HepG2 (cell line): Measurements from ENCODE around the gene C2CD3. TPM values are rescaled to one million over a fixed set of nuclear protein-coding genes. Genes with fewer than 3 reads are reported as not detected.

Experiments
- AKAP8 ChIP-seq: sonication (generic); formaldehyde crosslinking; IDR thresholded peaks from 2 replicates; pipeline ENCODE4 v1.5.1; 2020; ENCODE audit warnings: mild to moderate bottlenecking, missing genetic modification reagents
- DZIP1 ChIP-seq: sonication (generic); formaldehyde crosslinking; IDR thresholded peaks from 2 replicates; pipeline ENCODE4 v1.5.0; 2020; ENCODE audit warnings: mild to moderate bottlenecking, missing genetic modification reagents
- HNRNPLL ChIP-seq: fragments of 200-400 bp; formaldehyde crosslinking; IDR thresholded peaks from 2 replicates; pipeline ENCODE4 v1.6.1; 2017; ENCODE audit warnings: mild to moderate bottlenecking, low read depth, low read length; ENCODE audit not compliant: poor library complexity, severe bottlenecking
- KDM4B ChIP-seq: sonication (generic); formaldehyde crosslinking; IDR thresholded peaks from 2 replicates; pipeline ENCODE4 v1.4.0; 2020; ENCODE audit warnings: missing genetic modification reagents
- MBD4 ChIP-seq: IDR thresholded peaks from 2 replicates; pipeline ENCODE4 v1.6.1; 2012; ENCODE audit warnings: low read length, inconsistent platforms, borderline replicate concordance
- SOX13 ChIP-seq, 3 experiments: fragments of 450-650 bp in 1 of 3; sonication (generic) in 1 of 3; formaldehyde crosslinking in 1 of 3; IDR thresholded peaks in 2 of 3; conservative IDR thresholded peaks in 1 of 3; 2 replicates each; pipeline versions ENCODE4 v1.5.0 to v1.6.1; 2016 to 2020; ENCODE audit warnings: antibody characterized with exemption in 1 of 3, mild to moderate bottlenecking in 1 of 3, missing compliant biosample characterization in 1 of 3, missing genetic modification reagents in 1 of 3, moderate library complexity in 1 of 3
- SRSF1 ChIP-seq: fragments of 200-400 bp; formaldehyde crosslinking; optimal IDR thresholded peaks from 2 replicates; pipeline ENCODE3; 2017; ENCODE audit warnings: mild to moderate bottlenecking, low read depth, low read length, moderate library complexity
- SRSF9 ChIP-seq: fragments of 200-400 bp; formaldehyde crosslinking; IDR thresholded peaks from 2 replicates; pipeline ENCODE4 v1.6.1; 2018; ENCODE audit warnings: borderline replicate concordance, mild to moderate bottlenecking, low read depth, low read length; ENCODE audit not compliant: insufficient read depth, poor library complexity, severe bottlenecking
- SSRP1 ChIP-seq: IDR thresholded peaks from 2 replicates; pipeline ENCODE4 v1.6.1; 2016; ENCODE audit warnings: control low read depth
- ZBTB37 ChIP-seq: sonication (generic); formaldehyde crosslinking; IDR thresholded peaks from 2 replicates; pipeline ENCODE4 v1.4.0; 2020; ENCODE audit warnings: mild to moderate bottlenecking, missing genetic modification reagents
- ZNF205 ChIP-seq: IDR thresholded peaks from 2 replicates; pipeline ENCODE4 v1.6.1; 2018; ENCODE audit warnings: missing biosample characterization, missing genetic modification reagents
- ZNF251 ChIP-seq: sonication (generic); formaldehyde crosslinking; IDR thresholded peaks from 2 replicates; pipeline ENCODE4 v1.9.0; 2021; ENCODE audit warnings: mild to moderate bottlenecking, missing genetic modification reagents
- ZNF34 ChIP-seq: sonication (generic); formaldehyde crosslinking; IDR thresholded peaks from 2 replicates; pipeline ENCODE4 v1.4.0; 2020; ENCODE audit warnings: mild to moderate bottlenecking, missing genetic modification reagents, borderline replicate concordance
- ZNF513 ChIP-seq: sonication (generic); formaldehyde crosslinking; conservative IDR thresholded peaks from 2 replicates; pipeline ENCODE4 v1.5.0; 2020; ENCODE audit warnings: missing genetic modification reagents
- ZNF570 ChIP-seq: sonication (generic); formaldehyde crosslinking; IDR thresholded peaks from 2 replicates; pipeline ENCODE4 v1.4.0; 2020; ENCODE audit warnings: mild to moderate bottlenecking, missing genetic modification reagents, borderline replicate concordance
- ZNF781 ChIP-seq: sonication (generic); formaldehyde crosslinking; IDR thresholded peaks from 2 replicates; pipeline ENCODE4 v1.5.1; 2020; ENCODE audit warnings: borderline replicate concordance, mild to moderate bottlenecking, missing genetic modification reagents; ENCODE audit errors: not compliant biosample characterization
- ZNF841 ChIP-seq: sonication (generic); formaldehyde crosslinking; IDR thresholded peaks from 2 replicates; pipeline ENCODE4 v1.8.1; 2023; ENCODE audit warnings: missing genetic modification reagents, borderline replicate concordance
- ZSCAN20 ChIP-seq: sonication (generic); formaldehyde crosslinking; IDR thresholded peaks from 2 replicates; pipeline ENCODE4 v1.4.0; 2020; ENCODE audit warnings: missing genetic modification reagents, mild to moderate bottlenecking, borderline replicate concordance
- ZSCAN31 ChIP-seq: sonication (generic); formaldehyde crosslinking; IDR thresholded peaks from 2 replicates; pipeline ENCODE4 v1.5.0; 2020; ENCODE audit warnings: low read depth, mild to moderate bottlenecking, missing genetic modification reagents
- polyA plus RNA-seq, 8 experiments: library from polyadenylated mRNA; depleted of rRNA in 3 of 8; stranded (reverse) in 7 of 8; unstranded in 1 of 8; fragments of >200 nt; fragmentation: Illumina TruSeq in 4 of 8; extraction: Trizol in 4 of 8; gene quantifications; 2 replicates each; pipeline versions ENCODE4 v1.2.1 to v1.2.3, GENCODE V29; 2011 to 2016; ENCODE audit warnings: low read depth in 4 of 8, missing spikeins in 1 of 8, mixed read lengths in 1 of 8; ENCODE audit not compliant: insufficient read depth in 1 of 8
- total RNA-seq, 5 experiments: library from RNA; depleted of rRNA; stranded (reverse); fragments of >200 nt; fragmentation: Illumina TruSeq; extraction: Trizol; gene quantifications; 2 replicates each; pipeline ENCODE4 v1.2.3, GENCODE V29; 2016; ENCODE audit warnings: low read depth in 1 of 5
- TF ChIP-seq, protein P1 (sequence below): sonication (generic); formaldehyde crosslinking; IDR thresholded peaks from 2 replicates; pipeline ENCODE4 v1.4.0; 2020; ENCODE audit warnings: missing genetic modification reagents, mild to moderate bottlenecking, borderline replicate concordance

The C2CD3 gene
- total and polyA plus RNA-seq, 2 of the 13 experiments (the other 11 are each of a cell fraction or from before 2014, with no cell fraction given) = 5.5 to 6.4 TPM

DNA sequence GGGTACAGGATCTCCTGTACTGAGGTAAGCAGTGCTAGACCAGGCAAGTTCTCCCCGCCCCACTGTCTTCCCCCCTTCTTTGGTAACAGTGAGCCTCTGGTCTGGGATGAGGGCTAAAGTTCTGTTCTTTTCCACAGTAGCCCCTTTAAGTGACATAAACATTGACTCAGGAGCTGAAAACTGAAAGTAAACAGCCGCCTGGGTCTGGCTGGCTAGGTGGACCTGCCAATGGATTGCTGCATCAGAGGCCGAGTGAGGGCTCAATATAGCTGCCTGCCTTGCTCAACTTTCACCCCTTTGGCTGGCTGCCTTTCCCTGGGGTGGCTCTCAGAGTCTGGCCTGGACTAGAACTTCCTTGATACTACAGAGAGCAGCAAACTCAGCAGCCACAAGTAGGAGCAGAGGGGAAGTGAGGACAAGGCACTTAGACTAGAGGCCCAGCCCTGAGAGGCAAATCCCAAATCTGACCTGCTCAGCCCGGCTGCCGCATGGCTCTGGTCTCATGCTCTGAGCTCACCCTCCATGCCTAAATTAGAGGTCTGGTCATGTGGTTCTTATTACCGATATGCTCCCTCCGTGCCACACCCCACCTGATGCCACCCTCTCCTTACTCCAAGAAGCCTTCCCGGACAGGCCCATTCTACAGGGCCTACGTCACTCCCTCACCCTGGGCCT lies 152.3 kb downstream of the C2CD3 start (continued):
- TF ChIP-seq, protein P1, sequence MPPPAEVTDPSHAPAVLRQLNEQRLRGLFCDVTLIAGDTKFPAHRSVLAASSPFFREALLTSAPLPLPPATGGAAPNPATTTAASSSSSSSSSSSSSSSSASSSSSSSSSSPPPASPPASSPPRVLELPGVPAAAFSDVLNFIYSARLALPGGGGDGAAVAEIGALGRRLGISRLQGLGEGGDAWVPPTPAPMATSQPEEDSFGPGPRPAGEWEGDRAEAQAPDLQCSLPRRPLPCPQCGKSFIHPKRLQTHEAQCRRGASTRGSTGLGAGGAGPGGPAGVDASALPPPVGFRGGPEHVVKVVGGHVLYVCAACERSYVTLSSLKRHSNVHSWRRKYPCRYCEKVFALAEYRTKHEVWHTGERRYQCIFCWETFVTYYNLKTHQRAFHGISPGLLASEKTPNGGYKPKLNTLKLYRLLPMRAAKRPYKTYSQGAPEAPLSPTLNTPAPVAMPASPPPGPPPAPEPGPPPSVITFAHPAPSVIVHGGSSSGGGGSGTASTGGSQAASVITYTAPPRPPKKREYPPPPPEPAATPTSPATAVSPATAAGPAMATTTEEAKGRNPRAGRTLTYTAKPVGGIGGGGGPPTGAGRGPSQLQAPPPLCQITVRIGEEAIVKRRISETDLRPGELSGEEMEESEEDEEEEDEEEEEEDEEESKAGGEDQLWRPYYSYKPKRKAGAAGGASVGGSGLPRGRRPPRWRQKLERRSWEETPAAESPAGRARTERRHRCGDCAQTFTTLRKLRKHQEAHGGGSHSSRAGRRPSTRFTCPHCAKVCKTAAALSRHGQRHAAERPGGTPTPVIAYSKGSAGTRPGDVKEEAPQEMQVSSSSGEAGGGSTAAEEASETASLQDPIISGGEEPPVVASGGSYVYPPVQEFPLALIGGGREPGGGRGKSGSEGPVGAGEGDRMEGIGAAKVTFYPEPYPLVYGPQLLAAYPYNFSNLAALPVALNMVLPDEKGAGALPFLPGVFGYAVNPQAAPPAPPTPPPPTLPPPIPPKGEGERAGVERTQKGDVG = no peak
- TF ChIP-seq ZSCAN20 (CRISPR knock-in tag) (no peak), SRSF1 (no peak), ZNF570 (no peak), ZNF513 (no peak), ZSCAN31 (CRISPR knock-in tag) (no peak), ZNF34 (CRISPR knock-in tag) (no peak), ZNF841 (CRISPR knock-in tag) (no peak), KDM4B (CRISPR knock-in tag) (no peak), ZNF251 (no peak), SSRP1 (CRISPR knock-in tag) (no peak), ZBTB37 (CRISPR knock-in tag) (no peak), DZIP1 (CRISPR knock-in tag) (no peak), MBD4 (no peak), SRSF9 (no peak), ZNF205 (CRISPR knock-in tag) (peak; percentile 70), ZNF781 (CRISPR knock-in tag) (no peak), AKAP8 (no peak), SOX13 (IDR thresholded peaks at IDR 0.05) (no peak), SOX13 (CRISPR knock-in tag; conservative IDR thresholded peaks at IDR 0.05 in 1 of 2, IDR thresholded peaks at IDR 0.05 in 1 of 2) (no peak), HNRNPLL (no peak)
